GM06990 (cell line): Measurements from ENCODE around the gene CACNG6.

Experiments
- DNase-seq: peaks from one replicate; pipeline ENCODE4 v3.0.0-alpha.2; 2011; ENCODE audit not compliant: insufficient read length; ENCODE audit errors: extremely low read depth
- H3K27me3 ChIP-seq: replicated peaks from 2 replicates; pipeline ENCODE4 v1.6.0; 2011; ENCODE audit warnings: low read length; ENCODE audit not compliant: control insufficient read depth, insufficient read depth
- H3K36me3 ChIP-seq: 2 replicates; pipeline ENCODE4 v1.5.1; 2011; ENCODE audit warnings: low read length; ENCODE audit not compliant: control insufficient read depth, insufficient read depth
- H3K4me3 ChIP-seq: replicated peaks from 2 replicates; pipeline ENCODE4 v1.5.1; 2011; ENCODE audit warnings: low read depth, mild to moderate bottlenecking, control low read depth, low read length
- TF ChIP-seq, protein P1 (sequence below): IDR thresholded peaks from 2 replicates; pipeline ENCODE4 v1.5.1; 2011; ENCODE audit warnings: low read length, control low read depth, mild to moderate bottlenecking, inconsistent platforms; ENCODE audit not compliant: insufficient read depth, poor library complexity, severe bottlenecking

Gene CACNG6

GRCh38 chr19:53998223-53998622, 6.8 kb downstream of the CACNG6 start:
- Histone ChIP-seq H3K4me3 (no peak overlapping the region), H3K27me3 (no peaks in the 10 kb centered on the region; the same call in 1 of the 2 replicates), H3K36me3 (no peaks in the 10 kb centered on the region)
- no peak for DNase-seq
- TF ChIP-seq, protein P1, sequence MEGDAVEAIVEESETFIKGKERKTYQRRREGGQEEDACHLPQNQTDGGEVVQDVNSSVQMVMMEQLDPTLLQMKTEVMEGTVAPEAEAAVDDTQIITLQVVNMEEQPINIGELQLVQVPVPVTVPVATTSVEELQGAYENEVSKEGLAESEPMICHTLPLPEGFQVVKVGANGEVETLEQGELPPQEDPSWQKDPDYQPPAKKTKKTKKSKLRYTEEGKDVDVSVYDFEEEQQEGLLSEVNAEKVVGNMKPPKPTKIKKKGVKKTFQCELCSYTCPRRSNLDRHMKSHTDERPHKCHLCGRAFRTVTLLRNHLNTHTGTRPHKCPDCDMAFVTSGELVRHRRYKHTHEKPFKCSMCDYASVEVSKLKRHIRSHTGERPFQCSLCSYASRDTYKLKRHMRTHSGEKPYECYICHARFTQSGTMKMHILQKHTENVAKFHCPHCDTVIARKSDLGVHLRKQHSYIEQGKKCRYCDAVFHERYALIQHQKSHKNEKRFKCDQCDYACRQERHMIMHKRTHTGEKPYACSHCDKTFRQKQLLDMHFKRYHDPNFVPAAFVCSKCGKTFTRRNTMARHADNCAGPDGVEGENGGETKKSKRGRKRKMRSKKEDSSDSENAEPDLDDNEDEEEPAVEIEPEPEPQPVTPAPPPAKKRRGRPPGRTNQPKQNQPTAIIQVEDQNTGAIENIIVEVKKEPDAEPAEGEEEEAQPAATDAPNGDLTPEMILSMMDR = no peak

GRCh38 chr19:53999694-54000093, 8.3 kb downstream of the CACNG6 start:
- H3K4me3 ChIP-seq = no peak overlapping the region
- H3K36me3 ChIP-seq = no peaks in the 10 kb centered on the region
- TF ChIP-seq, protein P1 = no peak
- no peak for DNase-seq
- no peaks in the 10 kb centered on the region for H3K27me3 ChIP-seq

GRCh38 chr19:54001496-54001895, 10.1 kb downstream of the CACNG6 start:
- Histone ChIP-seq H3K4me3 (no peak overlapping the region), H3K36me3 (no peaks in the 10 kb centered on the region), H3K27me3 (no peaks in the 10 kb centered on the region)
- no peak for DNase-seq
- TF ChIP-seq, protein P1 = no peak

DNA sequence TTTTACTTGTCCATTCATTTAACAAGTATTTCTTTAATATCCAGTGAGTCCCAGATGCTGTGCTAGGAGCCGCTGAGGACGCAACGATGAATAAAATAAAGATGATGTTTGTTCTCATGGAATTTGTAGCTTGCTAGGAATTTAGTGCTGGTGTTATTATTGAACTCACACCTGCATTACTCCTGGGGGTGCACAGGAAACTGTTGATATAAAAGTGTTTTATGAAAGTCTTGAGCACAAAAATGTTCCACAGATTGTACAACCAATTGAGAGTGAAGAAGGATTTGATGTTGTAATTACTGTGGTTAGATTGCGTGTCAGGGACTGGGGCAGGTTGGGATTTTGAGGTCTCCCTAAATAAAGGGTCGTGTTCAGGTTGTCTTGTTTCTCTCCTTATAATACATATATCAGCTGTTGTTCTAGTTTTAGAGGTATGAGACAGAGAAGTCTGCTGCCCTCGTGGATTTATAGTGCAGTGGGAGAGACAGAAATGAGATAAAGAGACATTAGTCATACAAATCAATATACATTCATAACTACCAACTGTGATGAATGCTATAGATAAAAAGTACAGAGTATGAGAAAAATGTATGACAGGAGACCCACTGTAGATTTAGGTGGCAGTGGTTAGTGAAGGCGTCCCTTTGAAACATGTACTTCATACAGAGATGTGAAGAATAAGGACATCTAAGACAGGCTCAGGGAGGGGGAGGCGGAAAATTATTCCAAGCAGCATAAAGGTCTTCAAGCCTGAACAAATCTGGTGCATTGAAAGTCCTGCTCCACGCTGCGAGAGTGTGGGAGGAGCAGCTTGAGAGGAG, 11.3 kb downstream of the CACNG6 start:
- Histone ChIP-seq H3K27me3 (no peaks in the 10 kb centered on the region), H3K36me3 (no peaks in the 10 kb centered on the region), H3K4me3 (no peak overlapping the region)
- DNase-seq = no peak
- TF ChIP-seq, protein P1 = no peak

GRCh38 chr19:54009440-54009839, 18.0 kb downstream of the CACNG6 start:
- no peaks in the 10 kb centered on the region for H3K36me3 ChIP-seq
- H3K27me3 ChIP-seq = no peaks in the 10 kb centered on the region
- TF ChIP-seq, protein P1 = no peak
- no peak for DNase-seq
- H3K4me3 ChIP-seq = no peak overlapping the region
